GM12873 (cell line): ENCODE data around the gene ABHD15.

ENCODE experiments used
- CTCF ChIP-seq: IDR thresholded peaks from 2 replicates; pipeline ENCODE4 v1.5.1; 2012; ENCODE audit warnings: low read depth, mild to moderate bottlenecking, moderate library complexity, low read length, control low read depth; ENCODE audit not compliant: insufficient read depth; ENCODE audit errors: missing control alignments

ABHD15 gene

GRCh38 chr17:29592850-29593551 is 26.2 kb upstream of the ABHD15 start, which contains the start of gene ANKRD13B:
Gene ANKRD13B, plus strand, starts transcription at chr17:29593132. Its CDS starts 490 bp downstream, at chr17:29593622.
- no peak for TF ChIP-seq CTCF

GRCh38 chr17:29591737-29592608 is 25.1 kb upstream of the ABHD15 start:
- peak; percentile 94 for TF ChIP-seq CTCF

- no peak for TF ChIP-seq CTCF
Observed at GRCh38 chr17:29591146-29591736, 24.4 kb upstream of the ABHD15 start.

- peak; percentile 5 for TF ChIP-seq CTCF
Observed at GRCh38 chr17:29590411-29591145, 23.7 kb upstream of the ABHD15 start.

- no peak for TF ChIP-seq CTCF
Observed at GRCh38 chr17:29589524-29590410, 22.9 kb upstream of the ABHD15 start, which contains the start of gene GIT1. Gene GIT1, minus strand, starts transcription at chr17:29589648. Its CDS starts 270 bp downstream, at chr17:29589378.

- peak; percentile 8 for TF ChIP-seq CTCF
Observed at GRCh38 chr17:29588562-29589411, 21.9 kb upstream of the ABHD15 start.
